ENCODE measurements around the gene BOC. TPM values are rescaled to one million over a fixed set of nuclear protein-coding genes. Genes with fewer than 3 reads are reported as not detected.
A peak's percentile ranks its signal among the peaks of the same experiment; 100 is the strongest.

The BOC gene
- total RNA-seq, 1 donor: 16.9 TPM

DNA sequence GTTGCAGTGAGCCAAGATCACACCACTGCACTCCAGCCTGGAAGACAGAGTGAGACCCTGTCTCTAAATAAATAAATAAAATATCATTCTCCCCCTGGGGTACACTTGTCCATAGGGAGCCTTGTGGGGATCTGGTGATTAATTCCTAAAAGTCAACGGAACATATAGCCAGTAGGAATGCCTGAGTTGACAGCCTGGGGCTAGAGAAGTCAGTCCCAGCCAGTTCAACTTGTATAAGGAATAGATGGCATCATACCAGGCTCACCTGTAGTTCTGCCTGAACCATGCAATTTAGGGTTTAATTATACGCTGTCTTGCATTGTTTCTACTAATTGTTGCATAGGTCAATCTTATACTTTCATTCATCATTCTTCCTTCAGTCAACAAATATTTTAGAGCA lies 5.9 kb upstream of the BOC start:
- TF ChIP-seq, protein P1, sequence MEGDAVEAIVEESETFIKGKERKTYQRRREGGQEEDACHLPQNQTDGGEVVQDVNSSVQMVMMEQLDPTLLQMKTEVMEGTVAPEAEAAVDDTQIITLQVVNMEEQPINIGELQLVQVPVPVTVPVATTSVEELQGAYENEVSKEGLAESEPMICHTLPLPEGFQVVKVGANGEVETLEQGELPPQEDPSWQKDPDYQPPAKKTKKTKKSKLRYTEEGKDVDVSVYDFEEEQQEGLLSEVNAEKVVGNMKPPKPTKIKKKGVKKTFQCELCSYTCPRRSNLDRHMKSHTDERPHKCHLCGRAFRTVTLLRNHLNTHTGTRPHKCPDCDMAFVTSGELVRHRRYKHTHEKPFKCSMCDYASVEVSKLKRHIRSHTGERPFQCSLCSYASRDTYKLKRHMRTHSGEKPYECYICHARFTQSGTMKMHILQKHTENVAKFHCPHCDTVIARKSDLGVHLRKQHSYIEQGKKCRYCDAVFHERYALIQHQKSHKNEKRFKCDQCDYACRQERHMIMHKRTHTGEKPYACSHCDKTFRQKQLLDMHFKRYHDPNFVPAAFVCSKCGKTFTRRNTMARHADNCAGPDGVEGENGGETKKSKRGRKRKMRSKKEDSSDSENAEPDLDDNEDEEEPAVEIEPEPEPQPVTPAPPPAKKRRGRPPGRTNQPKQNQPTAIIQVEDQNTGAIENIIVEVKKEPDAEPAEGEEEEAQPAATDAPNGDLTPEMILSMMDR (IDR thresholded peaks at IDR 0.05; ENCODE audit: insufficient read depth, low read length): no peak
- no peak for DNase-seq (ENCODE audit: low read depth)

DNA sequence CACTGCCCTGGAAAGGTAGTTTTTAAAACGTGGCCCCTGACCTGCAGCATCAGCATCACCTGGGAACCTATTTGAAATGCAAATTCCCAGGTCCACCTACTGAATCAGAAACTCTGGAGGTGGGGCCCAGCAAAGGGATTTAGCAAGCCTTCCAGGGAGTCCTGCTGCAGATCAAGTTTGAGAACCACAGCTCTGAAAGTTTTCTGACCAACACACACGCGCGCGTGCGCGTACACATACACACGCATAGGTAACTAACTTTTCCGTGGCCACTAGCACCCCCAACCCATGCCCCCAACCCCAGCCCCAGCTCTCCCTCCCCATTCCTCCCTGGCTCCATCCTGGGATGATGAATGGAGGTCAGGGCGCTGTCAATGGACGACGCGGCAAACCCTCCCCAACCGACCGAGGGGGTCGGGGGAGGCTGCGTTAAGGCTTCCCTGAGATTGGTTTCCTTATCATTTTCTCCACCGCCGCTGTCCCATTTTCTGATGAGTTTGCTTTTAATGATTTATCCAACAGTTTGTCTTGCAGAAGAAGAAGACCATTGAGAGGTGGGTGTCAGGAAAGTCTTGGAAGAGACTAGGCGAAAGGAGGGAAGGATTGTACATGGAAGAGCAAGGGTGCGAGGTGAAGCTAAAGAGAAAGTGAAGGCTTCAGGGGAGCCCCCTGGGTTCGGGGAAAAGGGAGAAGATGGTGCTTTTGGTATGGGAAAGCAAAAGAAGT lies 590 bp upstream of the BOC start:
- DNase-seq (ENCODE audit: low read depth): no peak

More for the DNA sequence above, 5.9 kb upstream of the BOC start:
- no peak overlapping the region for H3K4me3 ChIP-seq (ENCODE audit: low read depth, low read length)

DNA sequence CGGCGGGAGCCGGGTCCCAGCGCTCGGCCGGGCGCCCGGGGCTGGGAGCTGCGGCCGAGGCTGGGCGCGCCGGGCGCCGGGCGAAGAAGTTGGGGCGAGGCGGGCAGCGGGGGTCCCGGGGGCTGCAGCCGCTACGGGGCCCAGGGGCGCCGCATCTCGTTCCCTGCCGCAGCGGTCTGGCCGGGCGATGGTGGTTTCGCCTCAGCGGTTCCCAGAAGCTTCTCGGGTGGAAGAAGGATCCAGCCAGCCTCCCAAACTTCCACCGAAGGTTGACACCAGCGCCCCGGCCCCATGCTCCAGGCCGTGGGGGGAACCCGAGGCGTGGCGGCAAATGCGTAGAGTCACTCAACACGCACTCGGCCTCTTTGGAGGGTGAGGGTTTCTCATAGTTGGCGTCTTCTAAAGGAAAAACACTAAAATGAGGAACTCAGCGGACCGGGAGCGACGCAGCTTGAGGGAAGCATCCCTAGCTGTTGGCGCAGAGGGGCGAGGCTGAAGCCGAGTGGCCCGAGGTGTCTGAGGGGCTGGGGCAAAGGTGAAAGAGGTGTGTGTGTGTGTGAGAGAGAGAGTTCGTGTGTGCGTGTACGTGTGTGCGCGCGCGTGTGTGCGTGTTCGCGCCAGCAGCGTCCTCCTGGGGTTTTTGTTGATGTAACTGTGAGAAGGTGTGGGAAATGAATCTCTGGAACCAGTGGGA lies 940 bp downstream of the BOC start:
- TF ChIP-seq, protein P1 (IDR thresholded peaks at IDR 0.05; ENCODE audit: insufficient read depth, low read length): no peak
- peak; percentile 46 for DNase-seq (ENCODE audit: low read depth)
- peak overlapping the region; percentile 83 for H3K4me3 ChIP-seq (ENCODE audit: low read depth, low read length)

More for the DNA sequence above, 590 bp upstream of the BOC start:
- H3K4me3 ChIP-seq (ENCODE audit: low read depth, low read length): peak overlapping the region; percentile 83
- TF ChIP-seq, protein P1 (IDR thresholded peaks at IDR 0.05; ENCODE audit: insufficient read depth, low read length): no peak

DNA sequence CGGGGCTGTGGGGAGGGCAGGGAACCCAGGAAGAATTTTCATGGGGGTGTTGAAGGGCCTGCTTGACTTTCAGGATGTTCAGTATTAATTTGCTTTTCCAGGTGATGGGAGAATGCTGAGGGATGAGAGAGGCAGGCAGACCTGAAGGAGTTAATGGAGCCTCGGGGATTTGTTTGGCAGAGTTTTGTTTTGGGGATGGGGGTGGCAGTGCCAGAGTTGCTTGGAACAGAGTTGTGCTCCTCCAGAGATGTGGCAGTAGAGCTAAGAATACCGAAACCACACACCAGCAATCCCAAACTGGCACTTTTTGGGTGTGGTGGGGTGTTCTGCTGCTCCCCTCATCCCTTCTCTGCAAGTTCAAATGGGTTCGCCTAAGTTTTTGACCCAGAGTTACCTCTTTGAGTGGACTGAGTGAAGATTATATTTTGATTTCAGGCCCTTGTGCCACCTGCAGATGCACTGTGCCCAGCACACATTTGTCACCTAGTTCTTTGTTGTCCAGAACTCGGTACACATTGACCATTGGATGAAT lies 1.6 kb downstream of the BOC start:
- no peak for DNase-seq (ENCODE audit: low read depth)
- TF ChIP-seq, protein P1 (IDR thresholded peaks at IDR 0.05; ENCODE audit: insufficient read depth, low read length): no peak
- peak overlapping the region; percentile 83 for H3K4me3 ChIP-seq (ENCODE audit: low read depth, low read length)

DNA sequence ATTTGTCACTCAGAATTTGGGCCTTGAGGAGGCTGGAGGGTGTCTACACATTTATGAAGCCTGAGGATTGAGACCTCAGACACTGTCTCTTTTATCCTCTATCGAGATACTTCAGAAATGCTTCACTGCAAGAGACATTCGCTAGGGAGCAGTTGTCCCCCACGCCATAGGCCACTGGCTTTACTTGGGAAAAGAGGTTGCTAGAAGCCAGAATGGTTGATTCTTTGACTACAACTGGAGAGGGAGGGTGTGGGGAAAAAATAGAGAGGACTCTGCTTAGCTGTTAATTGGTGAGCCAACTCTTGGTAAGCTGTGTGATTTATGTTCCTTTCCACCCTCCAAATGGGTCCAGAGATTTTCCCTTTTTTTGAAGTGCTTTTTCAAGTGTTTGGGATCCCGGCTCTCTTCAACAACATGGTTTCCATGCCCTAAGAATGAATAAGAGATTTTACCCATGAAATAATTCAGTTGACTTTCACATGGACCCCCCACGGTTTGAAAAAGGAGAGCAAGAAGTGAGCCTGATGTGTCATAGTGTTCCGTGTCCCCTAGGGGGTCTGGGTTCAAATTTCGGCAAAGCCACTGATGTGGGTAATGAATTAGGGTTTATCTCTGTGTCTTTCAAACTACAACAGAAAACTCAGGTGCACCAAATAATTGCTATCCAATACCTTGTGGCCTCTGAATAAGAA lies 2.7 kb downstream of the BOC start:
- no peak overlapping the region for H3K4me3 ChIP-seq (ENCODE audit: low read depth, low read length)
- DNase-seq (ENCODE audit: low read depth): no peak
- TF ChIP-seq, protein P1 (IDR thresholded peaks at IDR 0.05; ENCODE audit: insufficient read depth, low read length): no peak

DNA sequence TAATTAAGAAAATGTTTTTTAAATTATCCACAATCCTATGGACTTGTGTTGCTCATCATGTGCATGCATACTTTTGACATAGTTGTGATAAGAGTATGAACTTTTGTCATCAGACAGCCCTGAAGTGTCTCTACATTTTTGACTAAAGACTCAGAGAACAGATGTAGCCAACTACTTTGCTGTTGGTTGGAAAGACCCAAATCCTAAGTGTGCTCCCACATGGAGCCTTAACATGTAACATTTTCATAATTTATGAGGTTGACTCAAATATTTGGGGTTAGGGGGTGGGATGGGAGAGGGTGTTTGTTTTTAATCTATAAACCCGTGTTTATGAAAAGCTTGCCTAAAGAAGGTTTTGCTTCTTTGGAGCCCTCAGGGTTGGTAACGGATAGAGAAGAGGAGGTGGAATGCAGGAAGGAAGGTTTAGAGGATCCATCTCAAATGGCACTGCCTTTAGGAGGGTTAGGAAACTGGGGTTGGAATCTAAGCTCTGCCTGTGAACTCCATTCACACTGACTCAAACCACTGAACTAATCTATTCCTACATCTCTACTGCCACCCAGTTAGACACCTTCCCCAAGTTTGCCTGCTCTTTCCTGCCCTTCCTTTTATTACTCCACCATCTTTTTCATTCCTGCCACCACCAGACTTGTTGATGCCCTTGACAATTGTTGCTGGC lies 3.7 kb downstream of the BOC start:
- TF ChIP-seq, protein P1 (IDR thresholded peaks at IDR 0.05; ENCODE audit: insufficient read depth, low read length): no peak
- H3K4me3 ChIP-seq (ENCODE audit: low read depth, low read length): no peak overlapping the region
- DNase-seq (ENCODE audit: low read depth): peak; percentile 59

Measured in fibroblast of the aortic adventitia (primary cell).